Amygdala (tissue), 56 donors: ENCODE data around the gene CCDC92B.
"Not testable (repeated sequence)": the region's sequence is repeated elsewhere in the genome, so short reads cannot be mapped to it uniquely, and the experiment has no call there.

Experiments used
- DNase-seq, 56 donors: peaks; one replicate each; lab custom pipeline; 2025; lab: John Stamatoyannopoulos, UW

The CCDC92B gene

DNA sequence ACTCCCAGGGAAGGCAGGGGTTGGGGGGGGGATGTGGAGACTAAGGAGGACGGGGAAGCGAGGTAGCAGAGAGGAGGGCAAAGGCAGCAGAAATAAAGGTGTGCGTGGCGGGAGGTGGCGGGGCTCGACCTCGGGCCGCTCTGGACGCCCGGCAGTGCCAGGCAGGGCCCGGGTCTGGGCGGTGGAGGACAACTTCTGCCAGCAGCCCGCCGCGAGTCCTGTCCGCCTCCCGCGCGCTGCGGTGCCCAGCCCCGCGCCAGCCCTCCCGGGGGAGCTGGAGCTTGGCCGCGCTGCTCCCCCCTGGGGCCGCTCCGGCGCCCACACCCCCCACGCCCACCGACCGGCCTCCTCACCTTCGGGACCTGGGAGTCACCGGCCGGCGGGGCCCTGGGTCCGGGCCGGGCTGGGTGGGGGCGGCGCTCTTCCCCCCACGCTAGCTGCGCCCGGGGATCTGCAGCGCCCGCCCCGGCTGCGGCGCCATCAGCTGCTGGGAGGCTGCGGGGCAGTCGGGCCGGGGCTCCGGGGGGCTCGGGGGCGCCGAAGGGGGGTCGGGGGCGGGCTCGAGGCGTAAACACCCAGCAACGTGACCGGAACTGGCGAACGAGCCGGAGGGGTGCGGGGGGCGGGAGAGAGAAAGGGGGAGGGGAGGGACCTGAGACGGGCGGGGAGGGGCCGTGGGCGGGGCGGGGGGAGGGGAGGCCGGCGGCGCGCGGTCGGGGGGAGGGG, at the start of gene CCDC92B:
TSS of gene CCDC92B (minus strand) at position 595 of the 726 bp plus-strand sequence. CDS start 14,507 bp downstream, outside the sequence.
- DNase-seq, result peak in 18 of 56 donors; percentile 37 to 71 (median 56)

GRCh38 chr17:2798678-2799077, 49.2 kb upstream of the CCDC92B start:
- DNase-seq, result no peak

DNA sequence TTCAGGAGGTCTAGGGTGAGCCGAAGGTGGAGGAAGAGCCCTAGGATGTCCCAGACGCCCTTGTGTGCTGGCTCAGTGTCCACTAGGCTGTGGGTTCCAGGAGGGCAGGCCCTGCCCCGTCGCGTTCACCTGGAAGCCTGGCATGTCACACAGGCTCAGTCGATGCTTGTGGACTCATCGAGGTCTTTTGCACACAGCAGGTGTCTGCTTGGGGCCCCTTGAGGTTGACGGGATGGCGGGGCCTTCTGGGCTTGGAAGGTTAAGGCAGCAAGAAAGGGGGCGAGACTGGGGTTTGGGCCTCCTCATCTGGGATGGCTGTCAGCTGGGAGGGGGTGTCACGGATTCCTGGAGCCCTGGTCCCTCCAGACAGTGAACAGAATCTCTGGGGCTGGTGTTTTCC, 48.7 kb upstream of the CCDC92B start:
- no peak for DNase-seq

DNA sequence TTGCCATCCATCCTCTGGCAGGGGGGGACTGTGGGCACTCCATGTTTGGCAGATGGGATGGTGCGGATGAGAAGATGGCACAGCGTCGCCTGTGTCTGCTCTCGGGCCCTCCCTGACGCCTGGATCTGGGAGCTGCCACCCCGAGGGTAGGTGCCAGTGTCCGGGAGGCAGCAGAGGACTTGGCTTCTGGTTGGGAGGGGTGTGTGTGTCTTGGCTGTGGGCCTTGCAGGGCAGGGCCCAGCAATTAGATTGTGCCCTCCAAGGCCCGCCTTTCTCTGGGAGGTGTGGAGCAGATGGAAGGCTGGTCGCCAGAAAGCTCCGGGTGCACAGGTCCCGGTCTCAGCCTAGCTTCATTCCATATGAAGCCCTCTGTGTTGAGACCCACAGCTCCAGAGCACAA, 48.2 kb upstream of the CCDC92B start:
- DNase-seq, result no peak

- no peak for DNase-seq
These were observed 47.8 kb upstream of the CCDC92B start for GRCh38 chr17:2797226-2797625.

DNA sequence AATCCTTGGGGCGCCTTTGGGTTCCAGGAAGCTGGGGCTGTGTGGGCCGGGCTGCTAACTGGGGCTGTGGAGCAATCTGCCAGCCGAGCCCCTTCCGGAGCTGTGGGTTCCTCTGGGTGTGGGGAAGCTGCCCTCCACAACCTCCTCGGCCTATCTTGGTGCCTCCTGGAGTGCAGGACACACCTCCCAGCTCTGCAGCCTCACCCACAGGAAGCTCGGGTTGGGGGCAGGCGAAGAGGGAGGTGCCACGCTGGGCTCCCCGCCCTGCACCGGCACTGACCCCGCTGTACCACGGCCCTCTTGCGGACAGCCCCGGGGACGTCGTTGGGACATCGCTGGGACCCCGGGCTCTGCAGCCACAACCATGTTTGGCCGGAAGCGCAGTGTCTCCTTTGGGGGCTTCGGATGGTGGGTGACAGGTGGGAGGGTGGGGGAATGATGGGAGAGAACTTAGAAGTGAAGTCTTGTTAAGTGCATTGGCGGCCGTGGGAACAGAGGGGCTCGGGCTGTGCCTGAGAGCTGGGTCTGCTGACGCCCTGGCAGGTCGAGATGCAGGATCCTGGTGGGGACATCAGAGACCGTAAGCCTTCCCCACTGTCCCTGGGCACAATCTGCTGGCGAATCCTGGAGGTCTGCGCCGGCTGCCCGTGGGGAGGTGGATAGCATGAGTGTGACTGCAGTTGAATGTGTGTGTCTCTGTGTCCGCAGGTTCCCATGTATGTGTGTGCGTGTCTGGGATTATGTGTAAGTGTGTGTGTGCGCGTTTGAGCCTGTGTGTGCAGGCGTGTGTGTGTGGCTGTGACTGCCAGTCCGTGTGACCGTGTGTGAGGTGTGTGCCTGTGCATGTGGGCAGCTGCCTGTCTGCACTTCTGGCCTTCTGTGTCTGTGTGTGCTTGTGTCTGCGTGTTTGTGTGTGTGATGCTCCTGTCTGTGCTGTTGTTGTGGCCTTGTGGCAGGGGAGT, 47.0 kb upstream of the CCDC92B start, which contains the start of gene RAP1GAP2:
TSS of gene RAP1GAP2 (plus strand) at position 275 of the 962 bp plus-strand sequence. CDS start at position 365, 90 bp downstream.
- DNase-seq, result peak in 17 of 56 donors; percentile 8 to 59 (median 35)

GRCh38 chr17:2795441-2796163, 46.1 kb upstream of the CCDC92B start:
- DNase-seq, result no peak

DNA sequence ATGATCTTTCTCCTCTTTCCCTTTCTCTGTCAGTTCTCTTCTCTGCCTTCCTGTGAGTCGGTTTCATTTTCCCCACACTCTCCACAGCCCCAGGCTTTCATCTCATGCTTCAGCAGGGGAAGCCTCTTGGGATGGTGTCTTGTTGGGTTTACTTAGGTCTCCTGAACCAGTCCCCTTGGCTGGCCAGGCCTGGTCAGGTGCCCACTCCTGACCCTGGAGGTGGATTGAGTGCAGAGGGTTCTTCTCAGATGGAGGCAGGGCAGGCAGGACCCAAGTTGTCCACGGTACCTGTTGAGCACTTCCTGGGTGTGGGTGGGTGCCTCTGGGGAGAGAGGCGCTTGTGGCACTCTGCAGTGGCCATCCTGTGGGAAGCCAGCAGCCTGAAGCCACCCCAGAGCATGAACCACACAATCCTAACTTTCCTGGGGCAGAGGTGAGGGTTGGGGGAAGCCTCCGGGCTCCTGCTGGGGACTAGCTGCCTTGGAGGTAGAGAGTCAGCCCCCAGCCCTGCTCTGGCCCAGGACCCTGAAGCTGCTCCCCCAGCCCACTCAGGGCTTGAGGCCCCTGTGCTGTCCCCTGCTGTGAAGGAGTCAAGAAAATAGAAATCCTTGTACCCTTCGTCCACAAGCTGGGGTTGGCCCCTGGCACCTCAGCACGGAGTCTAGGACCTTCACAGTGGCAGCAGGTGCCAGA, 44.8 kb upstream of the CCDC92B start:
- no peak for DNase-seq

- DNase-seq, result no peak
These were observed 43.1 kb upstream of the CCDC92B start for GRCh38 chr17:2792366-2793169.

DNA sequence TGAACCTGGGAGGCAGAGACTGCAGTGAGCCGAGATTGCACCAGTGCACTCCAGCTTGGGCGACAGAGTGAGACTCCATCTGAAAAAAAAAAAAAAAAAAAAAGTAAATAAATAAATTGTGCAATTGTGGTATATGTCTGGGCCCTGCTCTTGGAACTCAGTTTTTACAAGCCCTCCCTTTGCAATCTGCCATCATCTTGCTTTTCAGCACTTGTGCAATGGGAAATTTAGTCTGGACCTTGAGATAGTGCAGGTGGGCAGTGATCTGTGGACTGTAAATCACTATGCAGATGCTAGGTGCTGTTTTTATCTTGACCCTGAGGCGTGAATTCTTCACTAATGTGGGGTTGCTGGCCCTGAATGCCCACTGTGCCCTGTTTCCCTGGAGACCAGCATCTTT, 40.2 kb upstream of the CCDC92B start:
- no peak for DNase-seq

DNA sequence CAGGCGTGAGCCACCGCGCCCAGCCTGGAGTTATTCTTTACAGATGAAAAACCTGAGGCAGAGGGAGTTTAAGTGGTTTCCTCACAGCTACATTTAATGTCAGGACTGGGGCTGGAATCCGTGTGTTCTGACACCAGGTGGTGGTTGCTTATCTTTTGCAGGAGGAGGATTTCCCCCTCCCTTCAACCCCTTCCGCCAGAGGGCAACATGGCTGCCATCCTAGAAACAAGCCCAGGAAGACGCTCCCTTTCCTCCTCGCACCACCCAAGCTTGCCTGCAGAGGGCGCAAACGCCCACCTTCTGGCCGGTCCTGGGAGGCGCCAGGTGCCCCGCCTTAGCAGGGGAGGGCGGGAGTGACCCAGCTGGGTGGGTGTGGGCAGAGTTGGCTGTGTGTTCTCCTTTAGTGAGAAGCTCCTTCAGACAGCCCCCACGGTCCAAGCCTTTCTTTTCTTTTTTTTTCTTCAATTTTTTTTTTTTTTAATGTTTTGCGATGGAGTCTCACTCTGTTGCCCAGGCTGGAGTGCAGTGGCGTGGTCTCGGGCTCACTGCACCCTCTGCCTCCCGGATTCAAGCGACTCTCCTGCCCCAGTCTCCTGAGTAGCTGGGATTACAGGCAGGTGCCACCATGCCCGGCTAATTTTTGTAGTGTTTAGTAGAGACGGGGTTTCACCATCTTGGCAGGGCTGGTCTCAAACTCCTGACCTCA, 36.9 kb upstream of the CCDC92B start:
- peak in 53 of 56 donors; percentile 18 to 84 (median 59) for DNase-seq

- not testable (repeated sequence) for DNase-seq
These were observed 35.9 kb upstream of the CCDC92B start for GRCh38 chr17:2785376-2785775.

GRCh38 chr17:2784864-2785263, 35.4 kb upstream of the CCDC92B start:
- DNase-seq, result no peak

- DNase-seq, result no peak
These were observed 34.0 kb upstream of the CCDC92B start for GRCh38 chr17:2783310-2784030.

- no peak for DNase-seq
These were observed 32.6 kb upstream of the CCDC92B start for GRCh38 chr17:2782055-2782454.

DNA sequence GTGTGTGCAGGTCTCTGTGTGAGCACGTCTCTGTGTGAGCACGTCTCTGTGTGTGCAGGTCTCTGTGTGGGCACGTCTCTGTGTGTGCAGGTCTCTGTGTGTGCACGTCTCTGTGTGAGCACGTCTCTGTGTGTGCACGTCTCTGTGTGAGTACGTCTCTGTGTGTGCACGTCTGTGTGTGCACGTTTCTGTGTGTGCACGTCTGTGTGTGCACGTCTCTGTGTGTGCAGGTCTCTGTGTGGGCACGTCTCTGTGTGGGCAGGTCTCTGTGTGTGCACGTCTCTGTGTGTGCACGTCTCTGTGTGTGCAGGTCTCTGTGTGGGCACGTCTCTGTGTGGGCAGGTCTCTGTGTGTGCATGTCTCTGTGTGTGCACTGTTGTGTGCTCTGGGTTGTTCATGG, 32.1 kb upstream of the CCDC92B start:
- DNase-seq, result not testable (repeated sequence)

DNA sequence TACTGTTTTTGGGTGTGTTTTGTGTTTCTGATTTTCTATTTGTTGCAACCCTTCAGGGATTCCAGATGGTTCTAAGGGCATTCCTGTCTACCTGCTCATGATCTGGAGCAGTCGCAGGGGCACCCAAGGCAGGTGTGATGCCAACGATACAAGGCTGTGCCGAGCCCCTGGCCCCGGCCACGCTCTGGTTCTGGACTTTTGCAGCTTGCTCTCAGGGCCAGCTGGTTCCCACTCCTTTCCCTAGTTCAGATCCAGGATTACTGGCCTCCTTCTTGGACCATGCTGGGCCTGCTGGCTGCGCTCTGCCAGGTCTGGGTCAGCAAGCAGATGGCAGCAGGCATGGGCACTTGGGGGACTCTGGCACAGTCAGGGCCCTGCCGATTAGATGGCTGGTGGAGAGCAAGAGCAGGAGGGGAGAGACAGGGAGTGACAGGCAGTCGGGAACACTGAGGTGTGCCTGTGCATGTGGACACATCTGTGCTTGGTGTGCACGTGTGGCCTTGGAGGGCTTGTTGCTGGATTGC, 31.5 kb upstream of the CCDC92B start:
- DNase-seq, result no peak

DNA sequence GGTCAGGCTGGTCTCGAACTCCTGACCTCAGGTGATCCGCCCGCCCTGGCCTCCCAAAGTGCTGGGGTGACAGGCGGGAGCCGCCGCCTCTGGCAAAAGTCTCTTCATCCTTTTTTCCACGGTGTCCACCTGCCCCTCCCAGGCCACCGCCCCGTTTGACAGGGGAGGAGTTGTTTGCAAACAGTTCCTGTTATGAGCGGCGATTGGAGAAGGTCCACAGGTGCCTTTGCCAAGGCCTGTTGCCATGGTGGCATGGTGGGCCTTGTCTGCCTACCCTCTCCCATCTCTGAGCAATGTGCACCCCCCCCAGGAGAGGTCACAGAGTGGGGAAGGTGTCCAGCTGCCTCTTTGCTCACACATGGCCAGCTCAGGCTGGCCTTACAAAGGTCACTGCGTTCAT, 30.8 kb upstream of the CCDC92B start:
- no peak for DNase-seq
